B cell (primary cell): ENCODE results near the gene SERPINE3. TPM values are rescaled to one million over a fixed set of nuclear protein-coding genes. Genes with fewer than 3 reads are reported as not detected.

ENCODE experiments used
- ATAC-seq: fragments of 200-7000 bp; cut with Tn5 transposase; one replicate; pipeline ENCODE4 v1.10.0; 2021; ENCODE audit warnings: low read depth, mild to moderate bottlenecking, moderate number of reproducible peaks, moderate library complexity
- CTCF ChIA-PET: fragments of 350-600 bp; sonication (Branson Sonifier 250); formaldehyde crosslinking; loops from one replicate; lab custom pipeline; 2021; ENCODE audit warnings: antibody characterized with exemption, inconsistent platforms; lab: Charles Lee
- POLR2A ChIA-PET: fragments of 350-600 bp; sonication (Branson Sonifier 250); formaldehyde crosslinking; loops from one replicate; lab custom pipeline; 2021; ENCODE audit warnings: antibody characterized with exemption; lab: Charles Lee
- DNase-seq: peaks from one replicate; pipeline ENCODE4 v3.0.0; 2013
- H2AFZ ChIP-seq: 2 replicates; pipeline ENCODE4 v1.6.1; 2012; ENCODE audit warnings: mild to moderate bottlenecking, low read depth, low read length; ENCODE audit not compliant: insufficient read depth, poor library complexity, severe bottlenecking
- H3K27ac ChIP-seq, 2 donors: 1 replicate in 1 of 2; 2 replicates in 1 of 2; pipeline ENCODE4 v1.5.1; 2012 to 2013; ENCODE audit warnings: low read length in 2 of 2, mild to moderate bottlenecking in 2 of 2, moderate library complexity in 1 of 2
- H3K27me3 ChIP-seq, 4 experiments: fragments of 200-600 bp in 1 of 4; sonication (generic) in 1 of 4; replicated peaks in 1 of 4; 1 replicate in 2 of 4; 2 replicates in 2 of 4; pipeline versions ENCODE4 v1.6.1 to v1.7.0; 2013 to 2016; ENCODE audit warnings: low read length in 3 of 4, mild to moderate bottlenecking in 2 of 4, mixed read lengths in 1 of 4, moderate library complexity in 1 of 4; ENCODE audit not compliant: insufficient read depth in 4 of 4, control insufficient read depth in 3 of 4; ENCODE audit errors: control extremely low read depth in 1 of 4
- H3K36me3 ChIP-seq, 2 experiments: replicated peaks in 1 of 2; 1 replicate in 1 of 2; 2 replicates in 1 of 2; pipeline versions ENCODE4 v1.6.1 to v1.7.1; 2013; ENCODE audit warnings: low read length in 1 of 2; ENCODE audit not compliant: insufficient read depth in 2 of 2, control insufficient read depth in 1 of 2; ENCODE audit errors: control extremely low read depth in 1 of 2, extremely low read depth in 1 of 2
- H3K4me1 ChIP-seq, 2 donors: fragments of 200-600 bp in 1 of 2; sonication (generic) in 1 of 2; 1 replicate in 1 of 2; 2 replicates in 1 of 2; pipeline versions ENCODE4 v1.5.1 to v1.6.1; 2013 to 2017; ENCODE audit warnings: low read length in 2 of 2; ENCODE audit not compliant: control insufficient read depth in 2 of 2, insufficient read depth in 2 of 2
- H3K4me2 ChIP-seq: replicated peaks from 2 replicates; pipeline ENCODE3; 2012; ENCODE audit warnings: mild to moderate bottlenecking, low read depth, low read length; ENCODE audit not compliant: poor library complexity, severe bottlenecking
- H3K4me3 ChIP-seq, 5 experiments: fragments of 200-600 bp in 1 of 5; sonication (generic) in 1 of 5; 1 replicate in 3 of 5; 2 replicates in 2 of 5; pipeline versions ENCODE4 v1.5.1 to v1.7.0; 2011 to 2016; ENCODE audit warnings: low read length in 4 of 5, mild to moderate bottlenecking in 4 of 5, low read depth in 2 of 5, control low read depth in 1 of 5, moderate library complexity in 1 of 5; ENCODE audit not compliant: insufficient read depth in 1 of 5; ENCODE audit errors: control extremely low read depth in 1 of 5, extremely low read depth in 1 of 5
- H3K79me2 ChIP-seq: fragments of 200-600 bp; sonication (generic); one replicate; pipeline ENCODE4 v1.6.0; 2016; ENCODE audit warnings: low read length; ENCODE audit not compliant: control insufficient read depth, insufficient read depth
- H3K9ac ChIP-seq: fragments of 200-600 bp; sonication (generic); 2 replicates; pipeline ENCODE4 v1.6.1; 2017; ENCODE audit warnings: mild to moderate bottlenecking, low read length, moderate library complexity
- H3K9me3 ChIP-seq, 3 donors: one replicate each; pipeline versions ENCODE4 v1.6.1 to v1.7.1; 2013; ENCODE audit warnings: low read length in 2 of 3; ENCODE audit not compliant: control insufficient read depth in 2 of 3, insufficient read depth in 1 of 3; ENCODE audit errors: control extremely low read depth in 1 of 3
- H4K20me1 ChIP-seq: 2 replicates; pipeline ENCODE4 v1.6.0; 2012; ENCODE audit warnings: mild to moderate bottlenecking, low read length; ENCODE audit not compliant: insufficient read depth, control insufficient read depth, poor library complexity, severe bottlenecking
- H3K27ac Mint-ChIP-seq: one replicate; pipeline ENCODE4 v1.8.0; 2021; ENCODE audit warnings: mixed read lengths
- H3K27me3 Mint-ChIP-seq: one replicate; pipeline ENCODE4 v1.8.0; 2021; ENCODE audit warnings: mixed read lengths
- H3K4me1 Mint-ChIP-seq: one replicate; pipeline ENCODE4 v1.8.0; 2021; ENCODE audit warnings: mixed read lengths
- H3K4me3 Mint-ChIP-seq: one replicate; pipeline ENCODE4 v1.8.0; 2021; ENCODE audit warnings: mixed read lengths
- H3K9me3 Mint-ChIP-seq: one replicate; pipeline ENCODE4 v1.8.0; 2022; ENCODE audit warnings: mixed read lengths; ENCODE audit not compliant: insufficient read depth
- CTCF ChIP-seq: fragments of 200-600 bp; IDR thresholded peaks from one replicate; pipeline ENCODE4 v1.8.0; 2022; ENCODE audit warnings: antibody characterized with exemption, mild to moderate bottlenecking
- EZH2 ChIP-seq: IDR thresholded peaks from 2 replicates; pipeline ENCODE4 v1.6.1; 2012; ENCODE audit warnings: borderline replicate concordance, low read depth, mild to moderate bottlenecking, moderate library complexity, low read length; ENCODE audit not compliant: insufficient read depth, poor library complexity, severe bottlenecking
- WGBS: methylation state at CpG from one replicate; pipeline ENCODE4 v1.1.5; 2013; ENCODE audit warnings: missing lambda C conversion rate; ENCODE audit not compliant: insufficient coverage; 5-methylcytosine and 5-hydroxymethylcytosine counted together
- intact Hi-C: fragments of 100-400 bp; cut with micrococcal nuclease; formaldehyde crosslinking; loops from one replicate; pipeline ENCODE4 v1.10.0; 2022
- polyA plus RNA-seq: library from polyadenylated mRNA; depleted of rRNA; stranded (reverse); fragments of >200 nt; gene quantifications from 2 replicates; pipeline ENCODE4 v1.2.3, GENCODE V29; 2012
- total RNA-seq, 2 donors: library from RNA; stranded (reverse); fragments of 120-200 nt in 1 of 2; gene quantifications; 1 replicate in 1 of 2; 2 replicates in 1 of 2; pipeline versions ENCODE4 v1.2.3 to v1.2.4, GENCODE V29; 2013 to 2022

The SERPINE3 gene
- total and polyA plus RNA-seq, 2 donors (not counting 1 experiment from before 2014, with no cell fraction given), result not detected

- ATAC-seq, result no peak
- ChIA-PET POLR2A (no interaction called here), CTCF (no interaction called here)
- WGBS, result 96% methylated on average over 8 of the region's 9 CpGs
- Histone ChIP-seq H3K36me3 (no peaks in the 10 kb centered on the region), H3K79me2 (no peaks in the 10 kb centered on the region), H3K9me3 (no peaks in the 10 kb centered on the region), H3K4me2 (no peak overlapping the region), H3K9ac (no peak overlapping the region), H2AFZ (no peak overlapping the region), H3K4me1 (no peaks in the 10 kb centered on the region), H3K27me3 (no peaks in the 10 kb centered on the region), H4K20me1 (no peaks in the 10 kb centered on the region), H3K27ac (no peak overlapping the region), H3K4me3 (no peak overlapping the region)
- intact Hi-C loops, result no loop called here
- Mint-ChIP-seq H3K4me1 (no peaks in the 10 kb centered on the region), H3K27ac (no peak overlapping the region), H3K27me3 (no peaks in the 10 kb centered on the region), H3K9me3 (no peaks in the 10 kb centered on the region), H3K4me3 (no peak overlapping the region)
- no peak for DNase-seq
- TF ChIP-seq EZH2 (no peak), CTCF (no peak)
Observed at GRCh38 chr13:51347099-51347498, 7.6 kb downstream of the SERPINE3 start.

DNA sequence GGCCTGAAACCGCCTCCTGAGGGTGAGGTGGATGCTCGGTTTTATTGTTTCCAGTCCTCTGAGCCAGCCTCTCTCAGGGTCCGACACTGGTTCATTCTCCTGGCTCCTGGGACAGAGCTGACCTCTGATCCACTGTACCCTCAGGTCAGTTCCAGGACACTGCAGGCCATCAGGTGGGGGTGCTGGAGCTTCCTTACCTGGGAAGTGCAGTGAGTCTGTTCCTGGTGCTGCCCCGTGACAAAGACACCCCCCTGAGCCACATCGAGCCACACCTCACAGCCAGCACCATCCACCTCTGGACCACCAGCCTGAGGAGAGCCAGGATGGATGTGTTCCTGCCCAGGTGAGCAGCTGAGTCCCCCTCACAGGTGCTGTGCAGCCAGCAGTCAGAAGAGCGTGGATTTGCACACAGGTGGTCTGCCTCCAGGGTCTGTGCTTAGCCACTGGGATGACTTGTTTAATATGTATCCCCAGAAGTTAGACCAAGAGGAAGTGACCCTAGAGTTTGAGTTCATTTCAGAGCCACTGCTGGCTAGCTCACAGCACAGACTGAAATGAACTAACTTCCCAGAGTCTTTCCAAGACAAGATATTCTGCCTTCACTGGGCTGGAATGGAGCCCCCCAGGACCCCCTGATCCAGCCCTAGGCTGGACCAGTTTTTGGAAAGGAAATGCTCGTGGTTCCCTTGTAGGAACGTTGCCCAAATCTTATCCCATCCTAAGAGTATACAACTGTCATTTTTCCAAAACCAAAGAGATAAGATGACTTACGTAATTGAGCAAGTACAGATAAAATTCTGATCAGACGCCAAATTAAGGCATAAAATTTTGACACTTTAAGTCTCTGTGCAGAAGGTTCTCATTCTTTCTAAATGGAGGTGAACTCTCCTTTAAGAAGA lies 8.8 kb downstream of the SERPINE3 start:
- Histone ChIP-seq H3K79me2 (no peaks in the 10 kb centered on the region), H2AFZ (no peak overlapping the region), H3K4me3 (no peak overlapping the region), H3K9me3 (no peaks in the 10 kb centered on the region), H3K27ac (no peak overlapping the region), H3K9ac (no peak overlapping the region), H3K4me2 (no peak overlapping the region), H4K20me1 (no peaks in the 10 kb centered on the region), H3K27me3 (no peaks in the 10 kb centered on the region), H3K36me3 (no peaks in the 10 kb centered on the region), H3K4me1 (no peaks in the 10 kb centered on the region)
- ATAC-seq (no peak), DNase-seq (no peak)
- intact Hi-C loops, result no loop called here
- 91% methylated on average over 9 of the region's 10 CpGs for WGBS
- CTCF ChIA-PET, result no interaction called here
- H3K27me3 Mint-ChIP-seq, result no peaks in the 10 kb centered on the region
- H3K27ac Mint-ChIP-seq, result no peak overlapping the region
- POLR2A ChIA-PET, result no interaction called here
- H3K4me3 Mint-ChIP-seq, result no peak overlapping the region
- TF ChIP-seq EZH2 (no peak), CTCF (no peak)
- H3K9me3 Mint-ChIP-seq, result no peaks in the 10 kb centered on the region
- H3K4me1 Mint-ChIP-seq, result no peaks in the 10 kb centered on the region
